ENCODE measurements around the gene BEND5.

Gene BEND5

DNA sequence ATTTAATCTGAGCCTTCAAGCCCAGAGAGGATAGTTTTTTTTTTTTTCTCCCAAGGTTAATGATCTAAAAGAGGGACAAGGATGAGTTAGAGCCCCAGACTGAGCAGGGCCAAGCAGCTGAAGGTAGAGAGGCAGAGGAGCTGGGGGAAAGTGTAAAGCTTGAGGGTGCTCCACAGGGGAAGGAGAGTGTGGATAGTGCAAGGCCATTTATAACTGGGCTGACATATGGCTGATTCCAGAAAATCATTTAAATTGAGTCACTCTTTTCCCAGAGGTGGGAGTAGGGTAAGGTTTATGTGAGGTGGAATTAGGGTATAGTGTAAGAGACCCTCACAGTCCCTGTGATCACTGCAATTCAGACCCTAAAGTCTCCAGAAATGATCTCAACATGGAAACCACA is 55.8 kb downstream of the BEND5 start:
- no peak for DNase-seq (ENCODE audit: low spot score)

DNA sequence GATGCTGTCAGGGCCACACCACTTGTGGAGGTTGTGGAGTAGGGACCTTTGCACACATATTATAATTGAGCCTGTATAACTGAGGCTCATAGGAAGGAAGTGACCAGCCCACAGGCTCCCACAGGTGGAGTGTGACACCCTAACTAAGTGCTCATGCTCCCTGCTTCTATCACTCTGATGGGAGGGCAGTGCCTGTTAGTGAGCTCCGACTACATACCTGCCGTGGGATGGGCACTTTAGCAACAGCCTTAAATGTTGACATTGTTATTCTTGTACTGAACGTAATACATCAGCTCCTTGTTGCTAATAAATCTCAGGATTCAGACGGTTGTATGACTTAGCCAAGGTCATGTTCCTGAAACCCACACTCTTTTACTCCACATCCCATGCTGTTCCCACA is 58.0 kb downstream of the BEND5 start:
- no peak for DNase-seq (ENCODE audit: low spot score)

DNA sequence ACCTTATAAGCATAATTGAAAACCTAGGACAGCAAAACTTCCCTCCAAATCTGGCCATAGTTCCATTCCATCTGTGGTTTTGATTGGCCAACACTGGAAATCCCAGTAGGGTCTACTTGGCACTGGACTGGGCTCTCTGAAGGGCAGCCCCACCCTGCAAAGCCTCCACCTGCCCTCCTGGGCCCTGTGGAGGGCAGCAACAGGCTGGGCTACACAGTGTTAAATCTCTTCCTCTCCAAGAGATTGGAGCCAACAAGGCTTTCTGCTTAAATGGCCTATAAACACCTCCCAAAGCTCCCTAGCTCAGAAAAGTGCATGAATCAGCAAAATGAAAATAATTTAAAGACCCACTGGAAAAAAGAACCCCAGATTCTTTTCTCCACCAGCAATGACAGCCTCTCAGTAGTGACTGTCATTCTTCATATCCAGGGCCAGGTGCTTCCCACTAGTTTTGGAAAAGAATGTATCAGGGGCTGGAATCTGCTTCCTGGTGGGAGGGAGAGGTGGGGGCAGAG is 58.5 kb downstream of the BEND5 start:
- DNase-seq (ENCODE audit: low spot score) = no peak

DNA sequence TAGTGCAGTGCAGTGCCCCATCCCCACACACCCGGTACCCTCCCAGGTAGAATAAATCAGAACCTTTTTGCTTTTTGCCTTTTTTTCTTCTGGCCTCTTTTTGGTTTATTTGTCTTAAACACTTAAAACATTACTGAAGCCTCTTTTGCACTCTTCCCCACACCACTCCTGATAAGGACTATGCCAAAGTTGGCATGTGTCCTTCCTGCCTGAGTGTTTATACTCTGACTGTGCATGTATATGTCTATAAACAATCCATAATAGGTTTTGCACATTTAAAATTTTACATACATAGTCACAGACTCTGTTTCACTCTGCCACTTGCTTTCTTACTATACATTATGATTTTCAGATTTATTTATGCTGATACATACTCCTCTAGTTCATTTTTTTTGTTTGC is 59.6 kb downstream of the BEND5 start:
- no peak for DNase-seq (ENCODE audit: low spot score)

DNA sequence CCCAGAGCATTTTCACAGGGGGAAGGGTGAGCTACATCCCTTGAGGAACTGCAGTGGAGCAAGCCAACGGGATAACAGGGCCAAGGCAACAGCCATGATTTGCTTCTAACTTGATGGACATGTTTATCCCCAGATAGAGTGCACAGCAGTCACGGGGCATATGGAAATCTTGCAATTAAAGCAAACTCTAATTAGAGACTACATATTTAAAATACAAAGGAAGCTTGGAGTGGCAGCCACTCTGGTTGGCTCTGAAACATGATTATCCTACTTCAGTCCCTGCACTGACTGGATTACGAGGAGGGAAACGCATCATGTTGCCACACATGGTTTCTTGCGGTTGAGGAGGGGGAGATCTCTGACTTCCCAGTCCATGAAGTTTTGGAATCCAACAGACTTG is 60.8 kb downstream of the BEND5 start:
- DNase-seq (ENCODE audit: low spot score) = no peak

DNA sequence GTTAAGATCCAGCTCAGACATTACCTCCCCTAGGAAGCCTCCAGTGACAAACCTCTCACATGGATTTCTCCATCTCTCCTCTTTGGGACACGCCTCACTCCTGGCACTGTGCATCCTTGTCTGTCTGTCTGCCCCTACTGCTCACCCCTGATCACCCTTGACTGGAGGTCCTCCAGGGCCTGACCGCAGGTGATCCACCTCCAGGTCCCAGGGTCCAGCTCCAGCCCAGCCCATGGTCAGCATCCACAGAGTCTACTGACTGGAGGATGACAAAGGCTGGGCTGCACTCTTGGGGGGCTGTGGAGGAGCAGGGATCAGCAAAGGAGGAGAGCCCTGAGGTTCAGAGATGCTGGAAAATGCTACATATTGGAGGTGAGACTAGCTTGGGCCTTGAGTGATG is 65.8 kb downstream of the BEND5 start:
- DNase-seq (ENCODE audit: low spot score) = no peak

DNA sequence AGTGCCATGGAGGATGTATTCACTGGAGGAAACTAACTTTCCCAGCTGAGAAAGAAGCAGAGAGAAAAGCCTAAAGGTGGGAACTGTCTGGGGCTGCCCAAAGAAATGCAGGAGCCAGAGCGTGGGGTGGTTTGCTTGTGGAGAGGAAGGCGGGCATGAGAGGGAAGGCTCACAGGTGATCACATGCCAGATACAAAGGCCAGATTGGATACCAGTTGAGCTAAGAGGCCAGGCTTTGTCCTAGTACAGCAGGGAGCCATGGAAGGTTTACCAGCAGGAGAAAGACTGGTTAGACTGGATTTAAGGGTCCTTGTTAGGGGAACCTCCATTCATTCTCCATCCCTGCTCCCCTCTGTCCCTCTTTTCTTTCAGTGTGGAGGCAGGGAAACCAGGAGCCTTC is 66.4 kb downstream of the BEND5 start:
- no peak for DNase-seq (ENCODE audit: low spot score)

DNA sequence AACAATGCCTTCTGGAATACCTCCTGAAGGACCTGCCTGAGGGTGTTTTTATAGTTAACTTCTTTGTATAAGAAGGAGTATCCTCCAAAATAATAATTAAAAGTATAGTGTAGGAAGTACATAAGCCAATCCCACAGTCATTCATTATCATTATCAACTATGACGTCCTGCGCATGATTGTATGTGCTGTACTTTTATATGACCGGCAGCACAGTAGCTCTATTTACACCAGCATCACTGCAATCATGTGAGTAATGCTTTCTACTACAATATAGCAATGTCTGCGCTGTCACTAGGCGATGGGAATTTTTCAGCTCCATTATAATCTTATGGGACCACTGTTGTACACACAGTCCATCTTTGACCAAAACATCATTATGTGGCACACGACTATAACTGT is 72.0 kb downstream of the BEND5 start:
- DNase-seq (ENCODE audit: low spot score) = no peak

DNA sequence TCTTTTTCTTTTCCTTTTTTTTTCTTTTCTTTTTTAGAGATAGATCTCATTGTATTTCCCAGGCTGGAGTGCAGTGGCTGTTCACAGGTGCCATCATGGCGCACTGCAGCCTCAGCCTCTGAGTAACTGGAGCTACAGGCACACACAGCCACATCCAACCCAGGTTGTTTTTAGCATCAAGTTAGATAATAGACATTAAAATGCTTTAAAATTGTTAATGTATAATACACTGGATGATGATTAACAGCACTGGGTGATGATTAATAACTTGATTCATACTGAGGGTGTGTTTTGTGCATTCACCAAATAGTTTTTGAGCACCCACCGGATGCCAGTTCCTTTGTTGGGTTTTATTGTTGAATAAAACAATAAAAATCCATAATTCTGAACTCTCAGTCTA is 75.2 kb downstream of the BEND5 start:
- DNase-seq (ENCODE audit: low spot score) = no peak

DNA sequence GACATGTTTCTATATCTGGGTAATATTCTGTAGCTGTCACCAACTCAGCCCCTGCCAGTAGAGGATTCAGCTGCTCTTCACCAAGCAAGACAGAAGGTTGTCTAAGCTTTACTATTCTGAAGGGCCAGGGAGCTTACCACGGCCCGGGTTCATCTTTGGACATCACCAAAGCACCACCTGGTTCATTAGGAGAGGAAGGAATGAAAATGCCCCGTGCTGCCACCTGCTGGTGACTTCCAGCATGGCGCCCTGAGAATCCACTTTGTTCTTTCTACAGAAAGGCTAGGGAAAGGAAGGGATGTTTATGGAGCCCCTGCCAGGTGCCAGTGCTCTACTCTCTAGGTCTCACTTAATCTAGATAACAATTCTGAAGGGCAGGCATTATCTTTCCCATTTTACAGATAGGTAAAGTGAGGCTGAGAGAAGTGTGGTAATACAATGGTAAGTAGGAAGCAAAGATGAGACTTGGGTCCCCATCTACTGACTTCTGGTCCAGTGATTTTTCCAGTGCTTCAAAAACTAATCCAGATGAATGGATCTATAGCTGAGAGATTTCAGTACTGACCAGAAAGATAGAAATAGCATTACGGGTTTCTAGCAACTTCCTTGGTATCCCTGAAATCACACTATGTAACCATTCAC is 79.5 kb downstream of the BEND5 start:
- DNase-seq (ENCODE audit: low spot score) = peak; percentile 21

DNA sequence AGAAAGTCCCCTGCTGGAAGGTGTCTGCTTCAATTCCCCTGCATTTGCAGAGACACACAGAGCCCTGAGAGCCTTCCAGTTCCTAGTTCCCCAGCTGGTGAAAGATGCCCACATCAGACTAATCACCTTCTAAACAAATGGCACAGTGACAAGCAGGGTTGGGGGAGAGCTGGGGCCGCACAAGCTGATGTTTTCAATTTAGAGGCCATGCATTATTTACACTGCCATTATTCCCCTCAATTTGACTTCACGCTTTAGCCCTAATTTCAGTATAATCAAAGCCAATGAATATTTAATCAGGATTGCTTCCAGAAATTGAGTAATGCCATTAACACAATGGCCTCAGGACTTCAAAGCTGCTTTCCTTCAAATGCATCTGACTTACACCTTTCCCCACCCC is 81.5 kb downstream of the BEND5 start:
- DNase-seq (ENCODE audit: low spot score) = no peak

DNA sequence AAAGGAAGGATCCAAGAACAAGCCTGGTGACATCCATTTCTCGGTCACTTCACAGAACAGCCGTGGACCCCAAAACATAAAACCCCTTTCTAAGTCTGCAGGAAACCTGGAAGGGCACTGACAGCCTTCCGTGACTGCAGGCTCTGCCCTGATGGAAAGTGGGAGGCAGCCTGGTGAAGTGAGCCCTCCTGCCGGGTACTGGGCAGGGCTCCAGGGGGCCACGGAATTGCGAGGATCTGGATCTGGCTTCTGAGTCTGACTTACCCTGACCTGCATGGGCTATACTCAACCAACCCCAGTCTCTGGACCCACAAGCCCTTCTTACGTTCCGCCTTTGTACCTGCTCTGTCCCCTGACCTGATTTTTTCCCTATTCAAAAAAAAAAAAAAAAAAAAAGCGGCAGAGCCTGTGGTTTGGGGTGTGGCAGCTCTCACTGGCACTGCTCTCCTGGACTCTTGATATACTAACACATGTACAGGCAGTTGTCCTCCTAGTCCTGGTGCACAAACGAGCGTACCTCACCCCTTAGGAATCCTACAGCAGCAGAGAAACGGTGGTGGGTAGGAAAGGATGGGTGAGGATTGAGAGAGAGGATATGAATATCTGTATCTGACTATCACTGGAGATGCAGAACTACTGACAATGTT is 82.9 kb downstream of the BEND5 start:
- no peak for DNase-seq (ENCODE audit: low spot score)

DNA sequence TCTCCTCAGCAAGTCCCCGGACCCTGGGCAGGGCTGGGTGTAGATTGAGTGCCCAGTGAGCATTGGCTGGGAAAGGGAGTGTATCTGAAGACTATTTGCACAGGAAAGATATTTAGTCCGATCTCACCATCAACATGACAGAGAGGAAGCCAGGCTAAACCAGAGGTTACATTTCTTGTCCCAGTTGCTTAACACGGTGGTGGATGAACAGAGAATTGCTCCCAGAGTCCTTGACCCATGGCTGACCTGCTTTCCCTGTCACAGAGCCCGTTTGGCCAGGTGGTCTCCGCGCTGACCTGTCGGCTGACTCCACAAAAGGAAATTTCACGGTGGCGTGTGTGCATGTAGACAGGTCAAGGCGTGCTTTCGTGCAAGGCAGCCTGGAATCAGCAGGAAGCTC is 83.5 kb downstream of the BEND5 start:
- DNase-seq (ENCODE audit: low spot score) = no peak

DNA sequence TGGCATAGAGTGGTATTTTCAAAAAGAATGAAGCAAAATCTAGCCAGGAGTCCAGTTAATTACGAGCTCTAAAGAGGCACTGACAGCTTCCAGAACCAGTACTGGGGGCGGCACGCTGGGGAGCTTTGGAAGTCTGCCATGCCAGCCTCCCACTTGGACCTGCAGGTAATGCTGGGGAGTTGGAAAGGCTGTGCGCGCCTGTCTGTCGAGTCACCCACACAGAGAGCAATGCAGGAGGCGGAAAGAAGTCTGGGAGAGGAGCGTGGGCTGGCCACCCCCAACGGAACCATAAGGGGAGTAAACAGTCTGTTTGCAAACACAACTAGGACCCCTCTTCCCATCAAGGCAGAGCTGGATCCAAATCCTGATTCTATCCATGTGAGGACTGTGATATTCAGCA is 84.5 kb downstream of the BEND5 start:
- DNase-seq (ENCODE audit: low spot score) = no peak

DNA sequence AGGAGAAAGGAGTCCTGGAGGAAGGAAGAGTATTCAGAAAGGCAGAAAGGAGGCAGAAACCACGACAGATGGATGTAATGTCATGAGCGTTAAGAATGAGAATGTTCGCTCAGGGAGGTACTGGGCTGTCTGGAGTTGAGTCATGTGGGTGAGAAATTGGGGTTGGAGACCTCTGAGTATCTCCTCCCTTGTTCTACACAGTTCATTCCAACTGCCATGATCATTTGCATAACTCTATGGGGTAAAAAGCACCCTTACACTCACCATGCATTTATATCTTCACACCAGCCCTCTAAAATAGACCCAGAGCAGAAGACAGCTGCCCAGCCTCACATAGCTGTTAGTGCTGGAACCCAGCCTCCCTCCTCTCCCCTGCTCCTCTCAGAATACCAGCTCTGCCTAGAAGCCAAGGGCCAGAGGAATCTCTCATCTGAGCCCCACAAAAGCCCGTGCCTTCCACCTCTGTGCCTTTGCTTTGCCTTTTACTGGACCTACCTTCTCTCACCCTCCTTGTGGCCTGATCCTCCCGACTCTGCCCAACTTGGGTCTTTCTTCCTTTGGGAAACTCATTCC is 85.2 kb downstream of the BEND5 start:
- no peak for DNase-seq (ENCODE audit: low spot score)

DNA sequence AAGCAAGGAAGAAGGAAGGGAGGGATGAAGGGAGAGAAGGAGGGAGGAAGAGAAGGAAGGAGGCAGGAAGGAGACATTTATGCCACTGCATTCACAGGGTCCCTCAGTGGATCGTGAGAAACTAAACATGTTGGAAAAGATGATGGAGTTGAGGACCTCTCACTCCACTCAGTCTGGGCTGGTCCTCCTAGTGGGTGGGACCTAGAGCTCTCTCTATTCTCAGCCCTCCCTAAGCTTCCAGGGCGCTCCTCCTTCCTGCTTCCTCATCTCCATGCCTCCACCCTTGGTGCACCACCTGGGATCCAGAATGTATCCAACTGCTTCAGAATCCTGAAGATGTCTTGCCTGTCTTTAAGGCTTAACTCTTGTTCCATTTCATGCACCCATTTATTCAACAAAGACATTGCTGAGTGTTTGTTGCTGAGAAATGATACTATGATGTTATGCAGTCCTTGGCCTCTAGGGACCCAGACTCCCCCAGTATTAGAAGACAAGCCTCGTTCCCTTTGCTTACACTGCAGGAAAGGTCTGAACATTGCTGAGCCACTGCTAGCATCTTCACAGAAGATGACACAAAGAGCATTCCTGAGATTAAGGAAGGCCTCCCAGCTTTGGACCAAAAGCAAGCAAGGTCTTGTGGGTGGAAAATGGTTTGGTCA is 88.5 kb downstream of the BEND5 start:
- no peak for DNase-seq (ENCODE audit: low spot score)

DNA sequence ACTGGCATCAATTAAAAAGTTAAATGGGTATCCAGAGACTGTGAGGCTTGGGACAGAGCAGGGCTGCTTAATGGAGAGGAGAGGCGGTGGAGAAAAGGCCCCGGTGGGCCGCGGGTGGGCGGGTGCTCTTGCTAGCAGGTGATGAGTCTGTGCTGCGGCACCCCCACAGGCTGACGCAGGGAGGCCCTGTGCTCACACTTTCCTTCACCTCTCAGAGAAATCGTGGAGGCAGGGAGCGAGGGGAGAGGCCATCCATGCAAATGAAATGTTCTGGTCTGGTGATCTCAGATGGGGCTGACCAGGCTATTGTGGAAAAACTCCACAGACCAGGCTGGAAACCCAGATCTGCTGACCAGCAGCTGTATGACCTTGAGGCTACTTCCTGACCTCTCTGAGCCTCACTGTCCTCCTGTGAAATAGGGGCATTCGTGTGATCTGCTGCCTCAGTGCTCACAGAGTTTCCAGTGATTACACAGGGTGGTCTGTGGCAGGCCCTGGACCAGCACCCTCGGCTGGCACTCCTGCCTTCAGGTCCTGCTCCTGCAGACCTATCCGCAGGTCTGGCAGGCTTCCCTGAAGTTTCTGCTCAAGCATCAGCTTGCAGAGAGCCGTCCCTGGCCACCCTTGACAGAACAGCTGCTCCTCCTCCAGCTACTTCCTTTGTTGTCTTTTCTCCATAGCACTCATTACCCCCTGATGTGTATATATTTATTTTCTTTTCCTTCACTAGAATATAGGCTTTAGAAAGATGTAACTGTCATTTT is 89.2 kb downstream of the BEND5 start:
- no peak for DNase-seq (ENCODE audit: low spot score)

DNA sequence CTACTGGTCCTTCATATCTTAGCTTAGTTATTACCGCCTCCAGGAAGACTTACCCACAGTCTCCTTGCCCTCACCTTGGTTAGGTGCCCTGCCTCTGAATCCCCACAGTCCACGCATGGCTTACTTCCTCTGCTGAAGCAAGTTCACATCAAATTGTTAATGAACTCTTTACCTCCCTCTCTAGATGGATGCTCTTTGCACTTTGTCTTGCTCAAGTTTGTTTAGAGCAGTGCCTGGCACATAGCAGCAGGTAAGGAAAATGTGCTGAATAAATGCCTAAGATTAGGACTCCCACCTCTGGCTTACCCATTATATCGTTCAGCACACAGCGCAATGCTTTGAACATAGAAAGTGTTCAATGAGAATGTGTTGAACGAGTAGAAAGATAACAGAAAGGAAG is 90.5 kb downstream of the BEND5 start:
- DNase-seq (ENCODE audit: low spot score) = no peak

DNA sequence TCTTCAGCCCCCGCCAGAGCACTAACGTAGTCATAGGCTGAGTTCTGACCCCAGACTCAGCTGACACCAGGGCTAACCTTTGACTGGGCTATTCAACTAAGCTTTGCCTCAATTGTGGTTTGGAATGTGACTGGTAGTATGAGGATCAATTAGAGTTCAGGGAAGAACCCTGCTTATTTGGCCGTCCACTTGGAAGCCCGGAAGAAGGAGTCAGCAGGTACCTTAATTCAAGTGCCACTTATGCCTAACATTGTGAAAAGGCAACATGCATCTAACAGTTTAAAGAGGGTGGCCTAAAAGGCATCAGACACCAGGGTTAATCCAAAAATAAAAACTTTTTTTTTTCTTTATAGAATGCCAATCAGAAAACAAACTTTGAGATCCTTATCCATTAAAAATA is 92.3 kb downstream of the BEND5 start:
- DNase-seq (ENCODE audit: low spot score) = no peak

DNA sequence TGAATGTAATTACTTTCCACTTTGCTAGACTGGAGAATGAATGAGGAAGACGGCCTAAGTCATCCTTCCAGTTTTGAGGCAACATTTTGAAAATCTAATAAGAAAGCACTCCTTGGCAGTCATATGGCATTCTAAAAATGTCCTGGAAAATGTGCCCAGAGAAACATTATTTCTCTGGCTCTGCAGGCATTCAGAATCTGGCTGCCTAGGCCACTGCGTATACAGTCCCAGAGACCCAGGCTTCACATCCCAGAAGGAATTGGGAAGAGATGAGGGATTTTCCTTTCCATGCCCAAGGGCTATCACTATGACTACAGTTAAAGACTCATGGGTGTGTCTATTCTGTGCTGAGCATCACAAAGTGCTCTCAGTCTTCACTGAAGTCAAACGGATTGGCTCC is 92.9 kb downstream of the BEND5 start:
- DNase-seq (ENCODE audit: low spot score) = no peak

DNA sequence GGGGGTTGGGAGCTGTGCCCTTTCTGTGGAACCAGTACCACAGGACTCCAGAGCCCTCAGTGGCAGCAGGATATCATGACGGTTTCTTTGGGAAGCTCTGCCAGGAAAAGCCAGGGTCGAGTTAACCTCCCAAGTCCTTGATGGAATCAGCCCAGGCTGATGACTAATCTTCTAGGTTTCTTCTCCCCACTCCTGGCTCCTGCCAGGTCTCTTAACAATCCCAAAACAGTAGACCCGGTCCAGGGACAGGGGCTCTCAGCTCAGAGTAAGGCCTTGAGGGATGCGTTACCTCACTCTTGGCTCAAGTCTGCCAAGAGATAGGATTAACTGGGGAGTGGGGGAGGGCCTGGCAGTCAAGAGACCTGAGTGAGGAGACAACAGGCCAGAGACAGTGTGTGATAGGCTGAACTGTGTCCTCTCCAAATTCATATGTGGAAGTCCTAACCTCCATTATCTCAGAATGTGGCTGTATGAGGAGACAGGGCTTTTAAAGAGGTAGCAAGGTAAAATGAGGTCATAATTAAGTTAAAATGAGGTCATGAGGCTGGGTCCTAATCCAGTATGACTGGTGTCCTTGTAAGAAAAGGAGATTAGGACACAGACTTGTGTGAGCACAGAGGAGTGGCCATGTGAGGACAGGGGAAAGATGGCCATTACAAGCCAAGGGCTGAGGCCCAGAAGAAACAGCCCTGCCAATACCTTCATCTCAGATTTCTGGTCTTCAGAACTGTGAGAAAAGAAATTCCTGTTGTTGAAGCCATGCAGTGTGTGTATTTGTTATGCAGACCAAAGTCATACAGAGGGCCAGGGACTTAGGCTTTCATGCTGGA is 95.0 kb downstream of the BEND5 start:
- no peak for DNase-seq (ENCODE audit: low spot score)
